ENCODE measurements around the gene RASSF8.

RASSF8 gene

GRCh38 chr12:26068503-26068902 lies 110.0 kb downstream of the RASSF8 start:
- no peak for DNase-seq

- DNase-seq = no peak
Observed at GRCh38 chr12:26069796-26070195, 111.3 kb downstream of the RASSF8 start.

- no peak for DNase-seq
Observed at GRCh38 chr12:26077915-26078702, 119.6 kb downstream of the RASSF8 start.

GRCh38 chr12:26080911-26081310 lies 122.4 kb downstream of the RASSF8 start:
- no peak for DNase-seq

- DNase-seq = no peak
Observed at GRCh38 chr12:26086936-26087335, 128.5 kb downstream of the RASSF8 start.

- DNase-seq = peak; percentile 11
Observed at GRCh38 chr12:26088998-26089397, 130.5 kb downstream of the RASSF8 start.

- no peak for DNase-seq
Observed at GRCh38 chr12:26090836-26091510, 132.5 kb downstream of the RASSF8 start.

- no peak for DNase-seq
Observed at GRCh38 chr12:26091822-26092221, 133.3 kb downstream of the RASSF8 start.

- no peak for DNase-seq
Observed at GRCh38 chr12:26092346-26093105, 134.0 kb downstream of the RASSF8 start.

GRCh38 chr12:26095186-26095585 lies 136.7 kb downstream of the RASSF8 start:
- DNase-seq = no peak

- DNase-seq = no peak
Observed at GRCh38 chr12:26096036-26096435, 137.6 kb downstream of the RASSF8 start.

- peak; percentile 62 for DNase-seq
Observed at GRCh38 chr12:26097046-26097878, 138.8 kb downstream of the RASSF8 start.

GRCh38 chr12:26100666-26101349 lies 142.3 kb downstream of the RASSF8 start:
- DNase-seq = no peak

- DNase-seq = no peak
Observed at GRCh38 chr12:26101350-26101734, 142.9 kb downstream of the RASSF8 start.

- DNase-seq = no peak
Observed at GRCh38 chr12:26101763-26102162, 143.3 kb downstream of the RASSF8 start.

GRCh38 chr12:26102953-26103352 lies 144.5 kb downstream of the RASSF8 start:
- DNase-seq = no peak

- DNase-seq = no peak
Observed at GRCh38 chr12:26106347-26106746, 147.9 kb downstream of the RASSF8 start.

- no peak for DNase-seq
Observed at GRCh38 chr12:26108915-26109314, 150.4 kb downstream of the RASSF8 start.

- no peak for DNase-seq
Observed at GRCh38 chr12:26109343-26109881, 150.9 kb downstream of the RASSF8 start.

- DNase-seq = no peak
Observed at GRCh38 chr12:26112232-26112631, 153.8 kb downstream of the RASSF8 start.

- no peak for DNase-seq
Observed at GRCh38 chr12:26112703-26113147, 154.2 kb downstream of the RASSF8 start.

- DNase-seq = no peak
Observed at GRCh38 chr12:26113181-26113654, 154.7 kb downstream of the RASSF8 start.
